HEK293T (cell line): Measurements from ENCODE around the gene GART.

Experiments used
- CTBP1 ChIP-seq: fragments of 450-650 bp; IDR thresholded peaks from 2 replicates; pipeline ENCODE4 v1.6.1; 2016; ENCODE audit warnings: borderline replicate concordance
- NFRKB ChIP-seq: fragments of 450-650 bp; IDR thresholded peaks from 2 replicates; pipeline ENCODE4 v1.6.1; 2016; ENCODE audit warnings: mild to moderate bottlenecking, moderate library complexity
- SP1 ChIP-seq: fragments of 450-650 bp; IDR thresholded peaks from 2 replicates; pipeline ENCODE4 v1.6.1; 2017
- TARDBP ChIP-seq: fragments of 450-650 bp; IDR thresholded peaks from 2 replicates; pipeline ENCODE4 v1.6.1; 2016
- ZNF384 ChIP-seq: fragments of 450-650 bp; IDR thresholded peaks from 2 replicates; pipeline ENCODE4 v1.6.1; 2016

- no peak for TF ChIP-seq TARDBP
- no peak for TF ChIP-seq SP1
- no peak for TF ChIP-seq CTBP1
- TF ChIP-seq NFRKB: no peak
- no peak for TF ChIP-seq ZNF384
Observed at GRCh38 chr21:33487996-33488395, 53.9 kb downstream of the GART start.
